MCF 10A (cell line): ENCODE results near the gene SLC27A5. TPM values are rescaled to one million over a fixed set of nuclear protein-coding genes. Genes with fewer than 3 reads are reported as not detected.
"Not testable (repeated sequence)": the region's sequence is repeated elsewhere in the genome, so short reads cannot be mapped to it uniquely, and the experiment has no call there.

Experiments used
- BruUV-seq: library from RNA; stranded (reverse); fragments of 400-500 nt; replicated peaks from 2 replicates; lab custom pipeline; 2021; lab: Mats Ljungman, UMichigan
- CTCF ChIA-PET: fragments of 300-600 bp; sonication (Branson Sonifier 250); formaldehyde crosslinking; extraction: SDS; loops from one replicate; lab custom pipeline; 2021; ENCODE audit warnings: antibody characterized with exemption, inconsistent platforms; lab: Yijun Ruan, JAX
- POLR2A ChIA-PET: fragments of 300-600, 350-650 bp; sonication (Branson Sonifier 250); formaldehyde crosslinking; extraction: SDS; loops from one replicate; lab custom pipeline; 2020; ENCODE audit warnings: antibody characterized with exemption, inconsistent platforms; lab: Yijun Ruan, JAX
- DNase-seq: peaks from one replicate; pipeline ENCODE4 v3.0.0-alpha.2; 2018; ENCODE audit not compliant: unreplicated experiment
- H3K27ac Mint-ChIP-seq: one replicate; pipeline ENCODE4 v1.8.0; 2022; ENCODE audit warnings: mild to moderate bottlenecking, low read depth, mixed read lengths; ENCODE audit not compliant: unreplicated experiment
- H3K27me3 Mint-ChIP-seq: one replicate; pipeline ENCODE4 v1.8.0; 2022; ENCODE audit warnings: mixed read lengths; ENCODE audit not compliant: insufficient read depth, unreplicated experiment
- H3K36me3 Mint-ChIP-seq: one replicate; pipeline ENCODE4 v1.8.0; 2022; ENCODE audit warnings: mild to moderate bottlenecking, moderate library complexity, mixed read lengths; ENCODE audit not compliant: insufficient read depth, unreplicated experiment
- H3K4me1 Mint-ChIP-seq: one replicate; pipeline ENCODE4 v1.8.0; 2022; ENCODE audit warnings: mixed read lengths; ENCODE audit not compliant: insufficient read depth, unreplicated experiment
- H3K4me3 Mint-ChIP-seq: one replicate; pipeline ENCODE4 v1.8.0; 2022; ENCODE audit warnings: mild to moderate bottlenecking, moderate library complexity, mixed read lengths; ENCODE audit not compliant: unreplicated experiment
- H3K9me3 Mint-ChIP-seq: one replicate; pipeline ENCODE4 v1.8.0; 2022; ENCODE audit warnings: mixed read lengths; ENCODE audit not compliant: unreplicated experiment
- CTCF ChIP-seq: fragments of 200-600 bp; IDR thresholded peaks from one replicate; pipeline ENCODE4 v1.8.0; 2022; ENCODE audit warnings: antibody characterized with exemption, mild to moderate bottlenecking; ENCODE audit not compliant: unreplicated experiment
- intact Hi-C: fragments of 100-400 bp; cut with micrococcal nuclease; formaldehyde crosslinking; loops from 2 replicates; pipeline ENCODE4 v1.14.1; 2022
- total RNA-seq: library from RNA; stranded (reverse); gene quantifications from 2 replicates; pipeline ENCODE4 v1.2.3, GENCODE V29; 2022

The SLC27A5 gene
- total RNA-seq, 1 experiment from 2014 or later: 22.5 TPM

- Mint-ChIP-seq H3K36me3 (peaks cover 23% of the 10 kb centered on the region), H3K9me3 (peaks cover under 1% of the 10 kb centered on the region), H3K27ac (peak overlapping the region; percentile 86), H3K27me3 (no peaks in the 10 kb centered on the region), H3K4me3 (peak overlapping the region; percentile 77), H3K4me1 (peaks cover 13% of the 10 kb centered on the region)
- intact Hi-C loops: no loop called here
- POLR2A ChIA-PET: interaction anchor here (0.6 to 3.8 kb wide), 12 partner anchors 13 to 125 kb away, joined by 3 to 35 read pairs (median 4); partner anchors contain the start of genes CHMP2A, TRIM28, UBE2M and ZNF584
- no peak for DNase-seq
- no peak for TF ChIP-seq CTCF
- BruUV-seq: no TSS peak
- CTCF ChIA-PET: interaction anchor here (0.7 to 2.0 kb wide), 10 partner anchors 9 to 713 kb away, joined by 3 to 21 read pairs (median 4); no protein-coding TSS in a partner anchor
Measured at GRCh38 chr19:58513213-58513693, 1.5 kb upstream of the SLC27A5 start.

GRCh38 chr19:58510084-58510862 is 1.5 kb downstream of the SLC27A5 start:
- H3K27ac Mint-ChIP-seq: peak overlapping the region; percentile 40
- CTCF ChIA-PET: interaction anchor here (1.5 kb wide), 1 partner anchor 8 kb away, joined by 3 read pairs; no protein-coding TSS in a partner anchor

GRCh38 chr19:58509731-58510083 is 2.1 kb downstream of the SLC27A5 start:
- no peak overlapping the region for H3K4me3 Mint-ChIP-seq
- no peak for DNase-seq
- peaks cover 15% of the 10 kb centered on the region for H3K36me3 Mint-ChIP-seq
- intact Hi-C loops: no loop called here
- no peaks in the 10 kb centered on the region for H3K27me3 Mint-ChIP-seq
- no peaks in the 10 kb centered on the region for H3K4me1 Mint-ChIP-seq
- TF ChIP-seq CTCF: no peak
- no TSS peak for BruUV-seq
- H3K9me3 Mint-ChIP-seq: peaks cover 8% of the 10 kb centered on the region
- CTCF ChIA-PET: interaction anchor here (1.5 to 1.8 kb wide), 2 partner anchors 9 to 34 kb away, joined by 3 read pairs; partner anchors contain the start of gene TRIM28
- POLR2A ChIA-PET: no interaction called here
- no peak overlapping the region for H3K27ac Mint-ChIP-seq

More at GRCh38 chr19:58510084-58510862, 1.5 kb downstream of the SLC27A5 start:
- Mint-ChIP-seq H3K9me3 (peaks cover 8% of the 10 kb centered on the region), H3K36me3 (peaks cover 15% of the 10 kb centered on the region), H3K27me3 (no peaks in the 10 kb centered on the region), H3K4me3 (no peak overlapping the region), H3K4me1 (peaks cover under 1% of the 10 kb centered on the region)
- no TSS peak for BruUV-seq
- intact Hi-C loops: no loop called here
- DNase-seq: no peak
- no peak for TF ChIP-seq CTCF
- POLR2A ChIA-PET: interaction anchor here (1.0 kb wide), 1 partner anchor 10 kb away, joined by 4 read pairs; the partner anchor contains the start of gene ZBTB45

- intact Hi-C loops, H3K4me3 Mint-ChIP-seq, H3K27ac Mint-ChIP-seq, CTCF ChIA-PET, POLR2A ChIA-PET, H3K36me3 Mint-ChIP-seq, BruUV-seq, H3K27me3 Mint-ChIP-seq, H3K4me1 Mint-ChIP-seq, DNase-seq: not testable (repeated sequence)
- H3K9me3 Mint-ChIP-seq: peaks cover 14% of the 10 kb centered on the region
Measured at GRCh38 chr19:58507602-58508223, 4.1 kb downstream of the SLC27A5 start.
